ENCODE measurements around the gene PLK3. TPM values are rescaled to one million over a fixed set of nuclear protein-coding genes. Genes with fewer than 3 reads are reported as not detected.

PLK3 gene
- 10 to 100 TPM; 39.5 to 89.2 (median 78.1) TPM for total RNA-seq
- 21.7 TPM for total RNA-seq (2013)

- Histone ChIP-seq H3K4me3 (ENCODE audit: low read length) (peak within 1 kb of the TSS; percentile 77), H3K4me1 (ENCODE audit: control insufficient read depth, insufficient read depth, low read length) (peaks cover 28% of the 10 kb centered on the region), H3K36me3 (ENCODE audit: control insufficient read depth, insufficient read depth, low read length) (peaks cover 20% of the 10 kb centered on the region), H3K9me3 (ENCODE audit: control insufficient read depth, insufficient read depth, low read length) (no peaks in the 10 kb centered on the region), H3K27ac (ENCODE audit: low read length) (peak within 1 kb of the TSS; percentile 83), H3K27me3 (ENCODE audit: control insufficient read depth, insufficient read depth, low read length) (no peaks in the 10 kb centered on the region)
- TF ChIP-seq, protein P1, sequence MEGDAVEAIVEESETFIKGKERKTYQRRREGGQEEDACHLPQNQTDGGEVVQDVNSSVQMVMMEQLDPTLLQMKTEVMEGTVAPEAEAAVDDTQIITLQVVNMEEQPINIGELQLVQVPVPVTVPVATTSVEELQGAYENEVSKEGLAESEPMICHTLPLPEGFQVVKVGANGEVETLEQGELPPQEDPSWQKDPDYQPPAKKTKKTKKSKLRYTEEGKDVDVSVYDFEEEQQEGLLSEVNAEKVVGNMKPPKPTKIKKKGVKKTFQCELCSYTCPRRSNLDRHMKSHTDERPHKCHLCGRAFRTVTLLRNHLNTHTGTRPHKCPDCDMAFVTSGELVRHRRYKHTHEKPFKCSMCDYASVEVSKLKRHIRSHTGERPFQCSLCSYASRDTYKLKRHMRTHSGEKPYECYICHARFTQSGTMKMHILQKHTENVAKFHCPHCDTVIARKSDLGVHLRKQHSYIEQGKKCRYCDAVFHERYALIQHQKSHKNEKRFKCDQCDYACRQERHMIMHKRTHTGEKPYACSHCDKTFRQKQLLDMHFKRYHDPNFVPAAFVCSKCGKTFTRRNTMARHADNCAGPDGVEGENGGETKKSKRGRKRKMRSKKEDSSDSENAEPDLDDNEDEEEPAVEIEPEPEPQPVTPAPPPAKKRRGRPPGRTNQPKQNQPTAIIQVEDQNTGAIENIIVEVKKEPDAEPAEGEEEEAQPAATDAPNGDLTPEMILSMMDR (IDR thresholded peaks at IDR 0.05): peak; percentile 71
- intact Hi-C loops (cut with micrococcal nuclease): loop anchor here (2.0 kb wide), 1 partner anchor 19 kb away; no protein-coding TSS in a partner anchor
- no peaks in the 10 kb centered on the region for H3K36me3 Mint-ChIP-seq
- peak; percentile 93 to 100 for DNase-seq
- no peaks in the 10 kb centered on the region for H3K27me3 Mint-ChIP-seq (ENCODE audit: low read depth in 2 of 2)
- no peaks in the 10 kb centered on the region for H3K9me3 Mint-ChIP-seq
- 0% methylated on average over 79 of the region's 79 CpGs for WGBS (ENCODE audit: insufficient coverage)
- ATAC-seq: peak; percentile 88 to 96 (median 88)
- peak within 1 kb of the TSS; percentile 98 to 100 for H3K27ac Mint-ChIP-seq
- peak within 1 kb of the TSS; percentile 97 for H3K4me3 Mint-ChIP-seq
- peaks cover 5 to 20% of the 10 kb centered on the region in 2 donors for H3K4me1 Mint-ChIP-seq
These were observed at the start of gene PLK3 for GRCh38 chr1:44799770-44800584. PLK3 (plus strand) TSS chr1:44800377; CDS start chr1:44800464, 87 bp downstream.

- DNase-seq (no peak), ATAC-seq (no peak)
- H3K27me3 ChIP-seq (ENCODE audit: control insufficient read depth, insufficient read depth, low read length): no peaks in the 10 kb centered on the region
- H3K27ac ChIP-seq (ENCODE audit: low read length): no peak overlapping the region
- no peaks in the 10 kb centered on the region for H3K9me3 ChIP-seq (ENCODE audit: control insufficient read depth, insufficient read depth, low read length)
- intact Hi-C loops (cut with micrococcal nuclease): no loop called here
- 73% methylated on average over 2 of the region's 2 CpGs for WGBS (ENCODE audit: insufficient coverage)
- TF ChIP-seq, protein P1 (IDR thresholded peaks at IDR 0.05): no peak
- H3K36me3 Mint-ChIP-seq: no peaks in the 10 kb centered on the region
- no peaks in the 10 kb centered on the region for H3K36me3 ChIP-seq (ENCODE audit: control insufficient read depth, insufficient read depth, low read length)
- no peaks in the 10 kb centered on the region for H3K9me3 Mint-ChIP-seq
- no peaks in the 10 kb centered on the region for H3K27me3 Mint-ChIP-seq (ENCODE audit: low read depth in 2 of 2)
- no peak overlapping the region for H3K4me3 Mint-ChIP-seq
- no peak overlapping the region for H3K4me3 ChIP-seq (ENCODE audit: low read length)
- H3K4me1 ChIP-seq (ENCODE audit: control insufficient read depth, insufficient read depth, low read length): peaks cover 8% of the 10 kb centered on the region
- H3K4me1 Mint-ChIP-seq: peaks cover 0 to 8% of the 10 kb centered on the region in 2 donors
- H3K27ac Mint-ChIP-seq: no peak overlapping the region
These were observed 42.8 kb upstream of the PLK3 start for GRCh38 chr1:44757420-44757819.

DNA sequence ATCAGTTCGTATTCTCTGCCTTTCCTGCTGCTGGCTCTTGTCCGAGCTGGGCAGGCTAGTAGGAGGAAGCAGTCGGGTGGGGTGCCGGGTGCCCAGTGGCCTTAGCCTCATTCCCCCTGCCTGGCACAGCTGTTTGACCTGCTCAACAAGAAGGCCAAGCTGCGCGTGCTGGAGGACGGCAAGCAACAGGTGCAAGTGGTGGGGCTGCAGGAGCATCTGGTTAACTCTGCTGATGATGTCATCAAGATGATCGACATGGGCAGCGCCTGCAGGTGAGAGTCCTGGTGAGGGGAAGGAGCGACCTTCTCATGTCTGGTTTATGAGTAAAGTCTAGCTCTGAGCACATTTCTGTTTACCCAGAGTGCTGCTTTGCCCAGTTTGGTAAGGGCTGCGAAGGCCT lies 41.1 kb upstream of the PLK3 start:
- Histone ChIP-seq H3K27me3 (ENCODE audit: control insufficient read depth, insufficient read depth, low read length) (no peaks in the 10 kb centered on the region), H3K27ac (ENCODE audit: low read length) (no peak overlapping the region), H3K36me3 (ENCODE audit: control insufficient read depth, insufficient read depth, low read length) (peaks cover 6% of the 10 kb centered on the region), H3K9me3 (ENCODE audit: control insufficient read depth, insufficient read depth, low read length) (no peaks in the 10 kb centered on the region), H3K4me3 (ENCODE audit: low read length) (no peak overlapping the region), H3K4me1 (ENCODE audit: control insufficient read depth, insufficient read depth, low read length) (peaks cover 8% of the 10 kb centered on the region)
- Mint-ChIP-seq H3K27me3 (ENCODE audit: low read depth in 2 of 2) (no peaks in the 10 kb centered on the region), H3K4me1 (peaks cover 0 to 8% of the 10 kb centered on the region in 2 donors), H3K36me3 (no peaks in the 10 kb centered on the region), H3K4me3 (no peak overlapping the region), H3K27ac (no peak overlapping the region), H3K9me3 (no peaks in the 10 kb centered on the region)
- intact Hi-C loops (cut with micrococcal nuclease): no loop called here
- ATAC-seq (no peak), DNase-seq (no peak)
- TF ChIP-seq, protein P1 (IDR thresholded peaks at IDR 0.05): no peak
- 98% methylated on average over 11 of the region's 11 CpGs for WGBS (ENCODE audit: insufficient coverage)

All from natural killer cell (primary cell).